T follicular helper cell (primary cell): Measurements from ENCODE around the gene MAGI1.
"Not testable (repeated sequence)": the region's sequence is repeated elsewhere in the genome, so short reads cannot be mapped to it uniquely, and the experiment has no call there.

ENCODE experiments used
- DNase-seq: peaks from one replicate; pipeline ENCODE4 v3.0.0-alpha.2; 2020; ENCODE audit warnings: low read depth

Gene MAGI1

DNA sequence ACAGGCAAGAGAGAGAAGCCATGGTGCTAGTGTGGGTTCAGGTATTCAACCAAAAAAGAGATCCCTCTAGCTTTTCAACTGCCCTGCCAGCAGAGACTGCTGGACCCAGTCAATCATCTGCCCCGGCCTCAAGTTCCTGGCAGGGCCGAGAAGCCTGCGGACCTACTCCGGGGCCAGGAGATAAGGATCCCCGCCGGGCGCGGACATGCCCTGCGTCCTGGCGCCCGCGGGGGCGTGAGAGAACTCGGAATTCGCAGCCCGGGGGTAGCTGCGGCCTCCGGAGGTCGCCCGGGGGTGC lies 821 bp upstream of the MAGI1 start:
- no peak for DNase-seq

DNA sequence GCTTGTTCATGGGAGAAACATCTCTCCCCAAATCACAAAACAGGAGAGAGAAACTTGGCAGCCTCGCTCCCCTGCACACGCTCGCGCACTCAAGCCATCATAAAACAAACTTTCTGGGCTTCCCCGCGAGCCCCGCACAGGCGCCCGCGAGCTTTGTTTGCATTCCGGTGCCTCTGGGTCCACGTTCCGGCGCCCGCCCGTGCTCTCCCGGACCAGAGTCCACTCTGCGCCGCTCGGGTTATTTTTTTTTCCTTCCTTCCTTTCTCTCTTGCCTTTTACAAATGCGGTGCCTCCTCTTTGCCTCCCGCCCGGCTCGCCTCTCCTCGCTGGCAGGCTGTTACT lies 363 bp downstream of the MAGI1 start:
- DNase-seq: no peak

DNA sequence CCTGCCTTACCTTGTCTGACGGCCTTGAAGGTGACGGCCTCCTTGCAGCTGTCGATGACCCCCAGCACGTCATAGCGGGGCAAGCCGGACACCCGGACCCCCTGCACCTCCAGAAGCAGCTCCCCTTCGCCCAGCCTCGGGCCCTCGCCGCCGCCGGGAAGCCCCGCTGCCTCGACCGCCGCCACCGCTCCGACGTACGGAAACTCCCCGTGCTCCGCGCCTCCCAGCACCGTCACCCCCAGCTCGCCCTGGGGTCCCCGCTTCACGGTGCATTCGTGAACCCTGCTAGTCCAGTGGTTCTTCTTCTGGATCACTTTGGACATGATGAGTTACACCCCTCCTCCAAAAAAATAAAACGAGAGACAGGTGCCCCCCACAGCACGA lies 740 bp downstream of the MAGI1 start:
- no peak for DNase-seq

DNA sequence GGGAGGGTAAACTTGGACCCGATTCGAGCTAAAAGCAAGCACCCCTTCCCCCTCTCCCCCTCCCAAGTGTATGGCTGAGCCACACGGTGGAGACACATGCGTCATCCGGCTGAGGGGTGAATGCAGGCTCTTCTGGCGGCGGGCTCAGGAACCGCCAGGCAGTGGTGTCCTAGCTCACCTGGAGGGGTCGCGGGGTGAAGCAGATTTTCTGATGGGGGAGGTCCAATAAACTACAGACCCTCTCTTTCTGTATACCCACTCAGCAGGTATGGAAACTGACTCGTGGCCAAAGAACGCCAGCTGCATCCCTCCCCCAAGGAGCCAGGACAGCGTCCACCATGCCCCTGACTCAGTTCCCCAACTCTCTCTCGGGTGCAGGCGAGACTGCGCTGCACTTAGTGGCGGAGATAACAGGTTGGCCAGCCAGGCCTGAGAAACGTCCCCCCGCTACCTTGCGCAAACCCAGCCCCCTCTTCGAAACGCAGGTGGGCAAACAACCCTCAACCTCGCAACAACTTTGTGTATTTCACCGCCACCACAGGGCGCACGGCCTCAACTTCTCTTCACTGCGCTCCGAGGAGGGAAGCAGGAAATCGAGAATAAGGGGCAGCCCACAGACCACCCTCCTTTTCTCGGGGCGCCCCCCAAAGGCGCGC lies 1.3 kb downstream of the MAGI1 start:
- no peak for DNase-seq

DNA sequence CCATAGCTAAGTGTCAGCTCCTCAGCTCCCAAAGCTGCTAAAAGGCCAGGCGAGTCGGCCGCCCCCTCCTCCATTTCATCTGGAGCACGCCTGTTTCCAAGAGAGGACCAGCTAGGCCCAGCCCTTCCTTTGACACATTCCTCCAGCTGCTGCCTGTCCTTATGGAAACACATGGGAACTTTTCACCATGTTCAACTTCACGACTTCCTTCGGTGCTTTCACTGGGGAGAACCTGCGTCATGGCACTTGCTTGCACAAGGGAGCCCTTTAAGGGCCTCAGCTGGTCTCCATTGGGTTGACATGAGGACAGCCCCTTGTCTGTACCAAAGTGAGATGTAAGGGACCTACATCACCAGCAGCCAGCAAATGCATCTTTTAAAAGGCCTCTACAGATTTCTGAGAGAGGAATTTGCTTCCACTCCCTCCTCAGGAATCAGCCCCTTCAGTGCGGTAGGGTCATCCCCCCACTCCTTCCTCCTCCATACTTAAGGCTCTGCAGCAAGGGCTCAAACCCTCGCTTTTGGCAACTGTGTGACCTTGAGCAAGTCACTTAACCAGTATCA lies 2.1 kb downstream of the MAGI1 start:
- DNase-seq: no peak

DNA sequence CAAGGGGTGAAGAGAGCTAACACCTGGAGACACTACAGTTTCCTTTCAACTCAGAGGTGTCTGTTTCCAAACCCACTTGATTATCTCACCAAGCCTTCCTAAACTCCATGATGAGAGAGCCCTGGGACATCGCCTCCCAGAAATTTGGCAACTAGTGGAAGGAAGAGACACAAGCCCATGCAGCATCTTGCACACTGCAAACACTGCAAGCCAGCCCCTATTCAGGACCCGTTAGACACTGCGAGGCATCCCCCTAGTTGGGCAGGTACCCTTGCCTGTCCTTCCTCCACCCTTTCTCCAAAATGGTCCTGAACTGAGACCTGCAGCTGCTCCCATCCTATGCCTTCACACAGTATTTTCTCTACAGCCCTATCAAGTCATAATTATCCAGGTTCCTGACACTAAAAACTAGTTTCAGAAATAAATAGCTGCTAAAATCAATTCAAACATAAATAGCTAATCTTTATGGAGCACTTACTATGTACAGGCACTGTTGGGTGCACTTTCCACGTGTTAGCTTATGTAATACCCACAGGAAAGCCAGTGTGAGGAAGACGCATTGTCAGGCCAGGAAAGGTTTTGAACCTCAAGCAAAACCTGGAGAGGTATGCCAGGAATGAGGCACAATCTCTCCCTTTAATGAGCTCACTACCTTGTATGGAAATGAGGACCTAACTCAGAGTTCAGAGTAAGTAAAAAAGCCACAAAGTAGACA lies 2.8 kb downstream of the MAGI1 start:
- DNase-seq: no peak

DNA sequence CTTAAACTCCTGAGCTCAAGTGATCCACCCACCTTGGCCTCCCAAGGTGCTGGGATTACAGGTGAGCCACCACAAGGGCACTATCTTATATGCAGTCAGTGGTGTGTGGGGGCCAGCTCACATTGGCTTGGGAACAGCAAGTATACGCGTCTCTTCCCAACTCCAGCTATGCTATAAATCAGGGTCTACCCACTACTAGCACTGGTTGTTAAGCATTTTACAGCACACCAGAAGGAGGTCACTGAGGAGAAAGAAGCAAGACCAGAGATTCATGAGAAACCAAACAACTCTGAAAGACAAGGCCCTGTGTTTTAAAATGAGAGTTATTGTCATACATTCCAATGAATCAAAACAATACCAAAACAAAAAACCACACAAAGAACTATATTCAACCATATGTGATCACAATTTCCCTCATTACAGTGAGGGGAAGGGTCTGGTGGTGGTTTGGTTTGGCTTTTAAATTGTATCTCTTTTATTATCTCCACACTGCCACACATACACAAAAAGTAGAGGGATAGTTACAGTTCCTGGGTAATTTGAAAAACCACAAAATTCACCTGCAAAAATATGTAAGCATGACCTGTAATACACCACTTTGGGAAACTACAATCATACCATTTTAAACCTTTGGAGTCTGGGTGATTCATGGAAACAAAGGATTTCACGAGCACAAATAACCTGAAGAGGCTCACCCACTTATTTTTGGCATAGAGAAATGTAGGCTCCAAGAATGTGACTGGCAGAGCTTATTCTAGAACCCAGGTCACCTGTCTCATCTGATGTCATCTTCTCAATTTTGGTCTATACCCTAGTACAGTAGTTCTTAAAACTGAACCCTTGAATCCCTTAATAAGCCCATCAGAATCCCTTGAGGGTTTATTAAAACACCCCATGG lies 5.2 kb downstream of the MAGI1 start:
- DNase-seq: no peak

DNA sequence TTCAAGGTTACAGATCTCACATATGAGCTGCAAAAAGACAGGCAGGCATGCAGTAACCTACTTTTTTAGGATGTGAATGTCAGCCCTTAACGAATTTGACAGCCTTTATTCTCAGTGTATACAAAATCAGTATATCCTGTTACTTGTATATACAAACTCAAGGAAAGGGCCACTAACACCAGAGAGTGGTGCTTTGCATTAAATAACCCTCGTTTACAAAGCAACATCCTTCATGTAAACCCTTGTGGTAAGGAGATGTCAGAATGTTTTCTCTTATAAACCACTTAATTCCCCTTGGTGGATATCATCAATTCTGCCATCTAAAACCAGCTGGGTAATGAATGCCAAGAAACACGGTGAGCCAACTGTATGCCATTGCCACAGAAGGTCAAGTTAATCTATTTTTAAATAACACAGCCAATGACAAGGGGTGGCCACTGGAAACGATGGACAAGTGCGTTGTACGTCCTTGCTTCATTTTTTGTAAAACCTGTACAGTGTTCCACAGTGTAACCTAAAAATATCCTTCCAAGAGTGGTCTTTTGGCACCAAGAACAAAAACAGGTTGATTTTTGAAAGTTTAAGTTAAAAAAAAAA lies 7.5 kb downstream of the MAGI1 start:
- no peak for DNase-seq

DNA sequence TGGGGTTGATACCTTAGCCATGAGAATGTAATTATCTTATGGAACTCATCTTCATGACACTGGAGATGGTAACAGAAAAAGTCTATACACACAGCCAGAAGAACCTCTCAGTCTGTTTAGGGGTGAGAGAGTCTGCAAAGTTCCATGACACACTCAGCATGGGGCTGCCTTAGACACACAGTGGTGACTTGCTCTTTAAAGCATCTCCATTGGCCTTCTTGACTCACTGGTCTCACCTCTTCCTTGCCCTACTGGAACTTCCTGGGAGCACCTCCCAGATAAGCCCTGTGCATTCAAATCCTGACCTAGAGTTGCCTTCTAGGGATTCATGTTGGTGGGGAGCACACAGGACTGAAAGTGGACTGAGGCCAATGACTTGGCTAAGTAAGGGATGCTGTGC lies 9.3 kb downstream of the MAGI1 start:
- no peak for DNase-seq

DNA sequence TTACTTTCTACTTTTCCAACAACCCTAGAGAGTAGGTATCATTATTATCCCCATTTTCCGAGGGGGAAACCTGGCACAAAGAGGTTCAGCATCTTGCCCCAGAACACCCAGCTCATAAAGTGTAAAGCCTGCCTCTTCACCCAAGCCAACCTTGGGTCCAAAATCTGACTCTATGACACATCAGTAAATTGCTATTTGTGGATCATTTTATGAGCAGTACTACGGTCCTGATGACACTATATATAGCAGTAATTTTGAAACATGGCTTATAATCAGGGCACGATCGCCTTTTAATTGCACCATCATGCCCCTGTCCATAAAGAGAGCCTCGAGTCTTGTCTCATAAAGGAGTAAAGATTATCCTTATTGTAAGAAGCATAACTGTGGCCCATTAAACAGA lies 9.7 kb downstream of the MAGI1 start:
- DNase-seq: no peak

DNA sequence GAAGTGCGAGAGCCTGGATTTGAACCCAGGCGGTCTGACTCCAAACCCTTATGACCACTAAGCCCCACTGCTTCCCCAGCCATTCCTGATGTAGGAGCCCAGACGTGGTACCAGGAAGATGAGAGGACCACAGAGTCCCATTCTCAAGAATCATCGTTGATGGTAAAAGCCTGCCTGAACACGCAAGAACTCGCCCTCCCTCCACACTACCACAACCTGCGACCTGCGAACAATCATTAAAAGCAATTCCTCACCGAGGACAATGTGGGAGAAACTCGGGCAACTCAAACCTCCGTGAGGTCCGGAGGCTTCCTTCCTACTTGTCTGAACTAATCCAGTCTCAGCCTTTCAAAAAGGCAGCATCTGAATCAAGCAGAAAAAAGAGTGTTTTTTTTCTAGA lies 10.3 kb downstream of the MAGI1 start:
- no peak for DNase-seq

DNA sequence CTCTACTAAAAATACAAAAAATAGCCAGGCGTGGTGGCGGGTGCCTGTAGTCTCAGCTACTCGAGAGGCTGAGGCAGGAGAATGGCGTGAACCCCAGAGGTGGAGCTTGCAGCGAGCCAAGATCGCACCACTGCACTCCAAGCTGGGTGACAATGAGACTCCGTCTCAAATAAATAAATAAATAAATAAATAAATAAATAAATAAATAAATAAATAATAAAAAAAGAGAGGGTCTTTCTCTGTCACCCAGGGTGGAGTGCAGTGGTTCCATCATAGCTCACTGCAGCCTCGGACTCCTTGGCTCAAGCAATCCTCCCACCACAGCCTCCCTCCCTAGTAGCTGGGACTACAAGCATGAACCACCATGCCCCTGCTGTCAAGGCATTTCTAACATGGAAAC lies 11.6 kb downstream of the MAGI1 start:
- DNase-seq: not testable (repeated sequence)

DNA sequence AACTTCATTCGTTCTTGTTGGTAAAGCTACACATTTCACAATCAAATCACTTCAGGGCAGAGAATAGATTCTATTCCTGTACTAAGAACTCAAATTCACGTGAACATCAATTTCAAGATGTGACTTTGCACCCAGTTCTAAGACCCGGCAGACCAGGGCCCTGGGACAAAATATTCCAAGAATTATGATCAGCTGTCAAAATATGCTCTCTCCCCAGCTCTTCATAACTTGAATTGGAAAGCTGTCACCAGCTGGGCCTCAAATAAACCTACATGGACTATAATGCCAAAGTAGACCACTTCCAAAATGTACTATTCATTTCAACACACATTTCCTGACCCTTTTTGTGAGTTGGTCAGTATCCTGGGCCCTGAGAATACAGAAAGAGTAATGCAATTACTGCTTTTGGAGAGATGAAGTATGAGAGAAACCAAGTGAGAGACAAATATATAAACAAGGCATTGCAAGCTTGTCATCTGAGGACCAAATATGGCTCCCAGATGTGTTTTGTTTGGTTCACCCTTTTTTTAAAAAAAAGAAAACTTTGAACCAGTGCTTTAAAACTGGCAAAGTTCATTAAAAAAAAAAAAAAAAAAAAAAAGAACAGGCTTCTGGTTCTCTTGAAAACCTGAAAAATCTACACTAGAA lies 14.9 kb downstream of the MAGI1 start:
- no peak for DNase-seq

DNA sequence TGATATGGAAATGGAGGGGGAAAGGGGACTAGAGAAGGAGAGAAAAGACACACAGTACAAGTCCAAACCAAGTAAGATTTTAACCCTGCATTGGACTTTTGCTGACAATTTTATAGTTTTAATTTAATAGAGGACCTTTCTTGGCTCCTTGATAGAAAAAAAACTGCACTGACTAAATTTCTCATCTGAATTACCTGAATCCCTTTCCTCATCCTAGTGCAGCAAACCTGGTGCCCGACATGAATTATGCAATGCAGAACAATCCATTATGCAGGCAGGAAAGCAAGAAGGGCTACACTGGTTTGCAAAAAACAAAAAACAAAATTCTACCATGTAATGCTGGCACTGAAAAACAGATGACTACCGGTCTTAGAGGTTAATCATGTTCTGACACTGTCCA lies 15.5 kb downstream of the MAGI1 start:
- DNase-seq: no peak

DNA sequence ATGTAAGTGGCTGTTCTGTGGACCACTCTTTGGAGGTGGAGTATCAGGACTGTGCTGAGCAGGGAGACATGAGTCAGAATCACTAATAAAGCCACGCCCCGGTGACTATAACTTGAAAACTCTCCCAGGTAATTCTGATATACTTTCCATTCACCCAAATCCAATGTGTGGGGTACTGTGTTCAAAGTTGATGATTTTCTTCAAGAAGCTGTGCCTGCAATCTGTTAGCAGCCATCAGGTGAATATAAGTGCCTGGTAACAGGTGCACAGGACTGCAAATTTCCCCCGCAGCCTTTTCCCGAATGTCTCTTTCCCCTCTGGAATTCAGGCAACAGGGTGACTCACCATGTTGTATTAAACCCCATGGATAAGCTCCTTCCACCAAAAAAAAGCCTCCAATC lies 17.0 kb downstream of the MAGI1 start:
- DNase-seq: no peak

DNA sequence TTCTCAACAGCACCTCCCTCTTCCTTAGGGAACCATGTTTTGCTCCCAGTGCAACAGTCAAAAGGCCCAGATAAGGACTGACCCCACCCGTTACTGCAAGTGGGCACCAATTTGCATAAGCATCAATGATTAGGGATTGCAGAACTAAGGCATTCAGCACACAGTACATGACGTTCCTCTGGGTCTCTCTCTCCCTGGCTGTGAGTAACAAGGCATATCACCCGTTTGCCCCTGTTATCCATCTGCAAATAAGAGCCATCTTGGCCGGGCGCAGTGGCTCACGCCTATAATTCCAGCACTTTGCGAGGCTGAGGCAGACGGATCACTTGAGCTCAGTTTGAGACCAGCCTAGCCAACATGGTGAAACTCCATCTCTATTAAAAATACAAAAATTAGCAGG lies 18.8 kb downstream of the MAGI1 start:
- no peak for DNase-seq

DNA sequence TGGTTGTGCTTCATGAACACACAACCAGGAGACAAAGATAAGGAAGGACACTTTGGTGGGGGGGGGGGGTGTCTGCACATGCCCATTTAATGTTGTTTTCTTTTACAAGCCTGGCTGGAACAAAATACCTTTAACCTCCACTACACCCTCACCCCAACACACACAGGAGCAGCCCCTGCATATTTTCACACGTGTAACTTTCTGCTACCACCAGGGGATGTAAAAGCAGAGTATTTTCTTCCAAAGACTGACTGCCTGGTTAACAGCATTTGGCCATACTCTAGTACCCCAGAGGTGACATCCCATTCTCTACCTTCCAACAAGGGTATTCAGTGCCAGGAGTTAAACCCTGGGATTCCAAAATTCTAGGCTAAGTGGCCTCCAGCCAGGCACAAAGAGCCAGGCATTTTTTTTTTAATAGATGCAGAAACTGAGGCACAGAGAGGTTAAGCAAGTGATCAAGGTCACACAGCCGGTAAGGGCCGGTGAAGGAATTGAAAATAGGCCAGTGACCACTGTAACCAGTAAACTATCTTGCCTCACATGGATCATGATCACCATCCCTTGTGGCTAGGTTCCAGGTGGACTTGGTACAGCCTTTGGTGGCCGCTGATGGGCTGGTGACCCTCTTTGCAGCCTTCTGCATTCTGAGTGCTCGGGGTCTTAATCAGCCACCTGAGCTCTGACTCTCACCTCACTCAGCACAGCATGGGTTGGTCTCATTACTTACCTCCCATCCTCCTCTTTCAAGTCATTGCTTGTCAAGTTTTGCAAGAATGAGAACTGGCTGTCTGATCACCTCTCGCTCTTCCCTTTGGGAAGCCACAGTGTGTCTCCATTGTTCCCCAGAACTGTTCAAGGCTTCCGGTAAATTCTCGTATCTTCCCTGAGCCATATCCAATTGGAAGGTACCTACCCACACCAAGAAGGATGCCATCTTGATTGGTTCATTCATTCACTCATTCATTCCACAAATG lies 20.4 kb downstream of the MAGI1 start:
- no peak for DNase-seq

DNA sequence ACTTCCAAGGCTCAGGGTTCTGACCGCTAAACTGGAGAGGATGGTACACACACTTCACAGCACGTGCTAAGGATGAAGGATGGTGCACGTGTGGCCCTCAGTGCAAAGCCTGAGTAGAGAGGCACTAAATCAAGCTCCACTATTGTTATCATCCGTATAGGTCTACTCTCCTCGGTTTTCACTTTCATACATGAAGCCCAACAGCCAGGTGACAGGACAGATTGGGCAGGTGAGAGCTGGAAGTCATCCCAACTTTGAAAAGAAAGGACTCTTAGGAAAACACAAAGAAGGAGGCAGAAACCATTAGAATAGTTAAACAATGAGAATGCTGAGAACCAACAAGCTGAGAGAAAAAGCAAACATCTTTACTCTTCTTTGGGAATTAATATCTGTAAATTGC lies 21.1 kb downstream of the MAGI1 start:
- no peak for DNase-seq

DNA sequence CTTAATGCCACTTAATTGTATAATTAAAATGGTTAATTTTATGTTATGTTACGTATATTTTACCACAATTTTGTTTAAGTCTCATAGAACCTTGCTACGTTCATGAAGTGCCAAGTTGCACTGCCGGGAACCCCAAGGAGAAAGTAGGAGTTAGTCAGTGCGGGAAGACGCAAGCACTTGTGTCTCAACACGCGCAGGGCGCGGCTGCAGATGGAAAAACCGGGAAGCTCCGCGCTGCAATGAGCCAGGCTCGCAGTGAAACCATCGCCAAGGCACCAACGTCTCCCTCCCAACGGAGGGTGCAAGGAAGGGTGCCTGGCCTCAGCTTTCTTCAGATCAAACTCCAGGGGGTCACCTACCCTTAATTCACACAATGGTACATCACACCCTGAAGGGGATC lies 21.6 kb downstream of the MAGI1 start:
- DNase-seq: no peak

DNA sequence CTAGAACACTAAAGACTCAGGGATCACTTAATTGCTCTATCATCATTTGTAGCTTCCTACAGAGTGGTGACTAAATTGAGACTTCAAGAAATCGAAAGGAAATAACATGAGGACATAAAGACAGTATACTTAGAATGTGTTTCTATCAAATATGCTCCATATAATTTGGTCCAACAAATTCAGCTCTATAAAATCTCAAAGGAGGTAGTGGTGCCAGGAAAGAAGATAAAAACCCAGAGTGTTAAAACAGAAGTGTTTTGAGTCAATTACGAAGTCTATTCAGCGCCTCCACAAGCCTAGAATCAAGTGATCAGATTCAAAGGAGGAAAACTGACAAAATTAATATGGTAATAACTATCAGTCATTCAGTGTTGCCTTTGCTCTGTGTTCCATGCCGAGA lies 22.9 kb downstream of the MAGI1 start:
- no peak for DNase-seq

DNA sequence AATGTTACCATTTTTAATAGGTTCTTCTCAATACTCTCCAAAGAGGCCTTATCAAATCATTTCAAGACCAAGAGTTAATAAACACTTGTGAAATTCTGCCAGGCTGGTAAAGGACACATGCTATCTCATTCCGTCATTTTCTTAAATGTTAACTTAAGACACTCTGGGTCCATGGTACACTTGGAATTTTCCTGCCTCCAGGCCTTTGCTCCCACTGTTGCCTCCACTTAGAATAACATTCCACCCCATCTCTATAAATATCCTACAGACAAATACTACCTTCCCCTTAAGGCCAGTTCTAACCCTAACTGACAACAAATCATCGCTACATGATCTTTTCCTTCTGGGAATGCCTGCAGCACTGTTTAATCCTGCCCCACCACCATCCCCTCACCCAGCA lies 24.1 kb downstream of the MAGI1 start:
- DNase-seq: no peak
